ENCODE results near the gene SMG7. TPM values are rescaled to one million over a fixed set of nuclear protein-coding genes. Genes with fewer than 3 reads are reported as not detected.

Gene SMG7
- total and polyA plus RNA-seq, 2 of the 4 experiments (the other 2 are of a cell fraction), result 18.1 to 22.6 TPM

DNA sequence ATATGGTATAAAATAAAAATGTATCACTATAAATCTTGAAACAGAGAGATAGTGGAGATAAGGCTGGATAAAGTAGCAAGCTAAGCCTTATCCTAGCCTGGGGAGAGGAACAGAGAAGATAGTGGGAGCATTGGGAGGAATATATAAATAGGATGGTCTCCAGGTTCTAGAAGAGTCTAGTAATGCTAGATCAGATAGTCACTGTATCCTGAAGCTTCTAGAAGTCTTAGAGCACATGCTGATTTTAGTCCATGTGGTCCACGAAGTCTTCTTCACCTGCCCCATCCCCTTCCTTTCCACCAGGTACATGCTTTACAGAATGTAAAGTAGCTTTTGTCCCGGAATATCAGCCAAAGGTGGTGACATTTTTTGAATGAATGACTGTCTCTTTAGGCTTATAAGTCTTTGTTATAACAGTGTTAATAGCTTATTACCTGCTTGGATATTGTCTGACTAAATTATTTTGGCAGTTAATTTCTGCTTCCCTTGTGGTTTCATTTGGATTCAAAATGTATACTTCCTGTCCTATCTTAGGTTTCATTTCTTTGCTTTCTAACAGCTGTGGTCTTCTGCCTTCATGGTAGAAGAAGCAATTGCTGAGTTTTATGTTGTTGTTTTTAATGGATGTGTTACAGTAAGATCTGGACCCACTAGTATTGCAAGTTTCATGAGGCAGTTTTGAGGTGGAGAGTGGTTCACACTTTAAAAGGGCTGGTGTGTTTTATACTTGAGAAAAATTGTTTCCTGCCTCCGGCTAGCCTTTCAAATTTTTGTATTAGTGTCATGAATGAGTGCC lies 5.9 kb downstream of the SMG7 start:
- peaks cover 23 to 71% of the 10 kb centered on the region in 2 experiments for H3K79me1 ChIP-seq (ENCODE audit: low read depth in 1 of 2, low read length in 2 of 2)
- H3K4me3 ChIP-seq (ENCODE audit: insufficient read depth, low read depth, low read length), result no peak overlapping the region
- peaks cover 6% of the 10 kb centered on the region for H3K4me1 ChIP-seq (ENCODE audit: control insufficient read depth, insufficient read depth, low read length)
- ATAC-seq (ENCODE audit: low read depth), result no peak
- no peak overlapping the region for H4K5ac ChIP-seq (ENCODE audit: low read depth, low read length)
- no peak overlapping the region for H3K56ac ChIP-seq (ENCODE audit: extremely low read depth, insufficient read depth, low read length)
- in situ Hi-C loops (cut with MboI; ENCODE audit: low sequenced_read_pairs), result loop anchor here (10.0 kb wide), 1 partner anchor 147 kb away; no protein-coding TSS in a partner anchor
- ChIA-PET CTCF (no interaction called here), POLR2A (ENCODE audit: unreplicated experiment) (no interaction called here)
- no peak overlapping the region for H2BK20ac ChIP-seq (ENCODE audit: low read depth, low read length)
- H2BK120ac ChIP-seq (ENCODE audit: low read depth, low read length), result no peak overlapping the region
- H2BK5ac ChIP-seq (ENCODE audit: low read depth, low read length, poor library complexity, severe bottlenecking), result no peak overlapping the region
- no peak overlapping the region for H3K4ac ChIP-seq (ENCODE audit: low read depth, low read length)
- intact Hi-C loops (cut with micrococcal nuclease), result no loop called here
- H4K20me1 ChIP-seq (ENCODE audit: insufficient read depth, low read length), result peaks cover 47% of the 10 kb centered on the region
- no peaks in the 10 kb centered on the region for H3K36me3 ChIP-seq (ENCODE audit: control insufficient read depth, insufficient read depth, low read length)
- H3K14ac ChIP-seq (replicated peaks; ENCODE audit: low read depth, low read length), result no peak overlapping the region
- H2AK5ac ChIP-seq (ENCODE audit: low read depth, low read length), result no peak overlapping the region
- H2AFZ ChIP-seq (replicated peaks; ENCODE audit: low read length, poor library complexity), result no peak overlapping the region
- H3K9ac ChIP-seq (ENCODE audit: low read depth, low read length), result no peak overlapping the region
- no peak overlapping the region for H3K18ac ChIP-seq (ENCODE audit: low read depth, low read length)
- no peak overlapping the region for H3K4me2 ChIP-seq (ENCODE audit: low read depth, low read length)
- no peaks in the 10 kb centered on the region for H3K27me3 ChIP-seq (ENCODE audit: control insufficient read depth, insufficient read depth, low read length)
- no peak overlapping the region for H4K91ac ChIP-seq (ENCODE audit: insufficient read depth, low read depth, low read length)
- dilution Hi-C loops (cut with HindIII; ENCODE audit: low sequenced_read_pairs, unreplicated experiment), result no loop called here
- no peak overlapping the region for H2BK15ac ChIP-seq (ENCODE audit: low read depth, low read length)
- no TSS peak for BruUV-seq (replicated peaks)
- WGBS, 2 experiments (ENCODE audit: extremely low coverage in 2 of 2, insufficient read length in 1 of 2), result no CpG with 5 or more reads among the region's 3 CpGs
- no peaks in the 10 kb centered on the region for H3K9me3 ChIP-seq (ENCODE audit: control insufficient read depth, insufficient read depth, low read length)
- H3K27ac ChIP-seq (ENCODE audit: insufficient read depth, low read length), result no peak overlapping the region
- no peak overlapping the region for H4K8ac ChIP-seq (ENCODE audit: low read depth in 2 of 2, low read length in 2 of 2)
- H2AK9ac ChIP-seq (replicated peaks; ENCODE audit: low read depth, low read length, poor library complexity), result no peak overlapping the region
- H3K23ac ChIP-seq (ENCODE audit: low read depth, low read length), result no peak overlapping the region
- no peak for DNase-seq
- no peaks in the 10 kb centered on the region; the same call in 1 of the 2 replicates for H3K9me1 ChIP-seq (ENCODE audit: insufficient read depth, low read length)
- TF ChIP-seq MXI1 (IDR thresholded peaks at IDR 0.05; ENCODE audit: borderline replicate concordance, low read depth, low read length) (no peak), MAZ (IDR thresholded peaks at IDR 0.05; ENCODE audit: borderline replicate concordance, low read depth, low read length) (no peak), CHD1 (IDR thresholded peaks at IDR 0.05; ENCODE audit: low read depth, low read length) (no peak), MAFK (IDR thresholded peaks at IDR 0.05; ENCODE audit: low read depth, low read length) (no peak), RFX5 (IDR thresholded peaks at IDR 0.05; ENCODE audit: low read depth, low read length) (no peak), FOS (IDR thresholded peaks at IDR 0.05; ENCODE audit: low read depth, low read length) (no peak), CEBPB (IDR thresholded peaks at IDR 0.05; ENCODE audit: low read depth, low read length) (no peak), NFE2L2 (IDR thresholded peaks at IDR 0.05; ENCODE audit: low read depth, low read length) (no peak), RAD21 (IDR thresholded peaks at IDR 0.05; ENCODE audit: low read length) (no peak), BHLHE40 (IDR thresholded peaks at IDR 0.05; ENCODE audit: low read depth, low read length) (no peak)

Measured in IMR-90 (cell line).